Activated T-cell treated with anti-CD3 and anti-CD28 coated beads, Interleukin-2, amount 50 U/mL, for 72 hours (primary cell): ENCODE results near the gene NUMB. TPM values are rescaled to one million over a fixed set of nuclear protein-coding genes. Genes with fewer than 3 reads are reported as not detected.

ENCODE experiments used
- ATAC-seq, 2 donors: fragments of 150-1000 bp; cut with Tn5 transposase; replicated peaks in 1 of 2; 2 replicates each; pipeline ENCODE4 v1.10.0; 2021; ENCODE audit warnings: moderate library complexity in 2 of 2, mild to moderate bottlenecking in 1 of 2
- DNase-seq, 2 donors: peaks; one replicate each; pipeline ENCODE4 v3.0.0; 2021 to 2022; ENCODE audit warnings: mixed read lengths in 1 of 2
- H3K27ac Mint-ChIP-seq: one replicate; pipeline ENCODE4 v1.8.0; 2022; ENCODE audit warnings: mild to moderate bottlenecking, moderate library complexity, mixed read lengths
- H3K27me3 Mint-ChIP-seq: one replicate; pipeline ENCODE4 v1.8.0; 2022; ENCODE audit warnings: low read depth, mixed read lengths
- H3K36me3 Mint-ChIP-seq, 2 donors: one replicate each; pipeline ENCODE4 v1.8.0; 2022; ENCODE audit warnings: mixed read lengths in 2 of 2, mild to moderate bottlenecking in 1 of 2; ENCODE audit not compliant: insufficient read depth in 2 of 2
- H3K4me1 Mint-ChIP-seq: one replicate; pipeline ENCODE4 v1.8.0; 2022; ENCODE audit warnings: low read depth, mixed read lengths
- H3K4me3 Mint-ChIP-seq, 2 donors: one replicate each; pipeline ENCODE4 v1.8.0; 2022; ENCODE audit warnings: mild to moderate bottlenecking in 2 of 2, mixed read lengths in 2 of 2, moderate library complexity in 2 of 2
- H3K9me3 Mint-ChIP-seq, 2 donors: one replicate each; pipeline ENCODE4 v1.8.0; 2022; ENCODE audit warnings: mixed read lengths in 2 of 2
- total RNA-seq, 2 donors: library from RNA; stranded (reverse); gene quantifications; one replicate each; pipeline ENCODE4 v1.2.3, GENCODE V29; 2022

Gene NUMB
- total RNA-seq, 2 donors from 2014 or later: 63.4 to 66.3 TPM

GRCh38 chr14:73243748-73244147, 214.6 kb downstream of the NUMB start:
- Mint-ChIP-seq H3K27me3 (peaks cover 76% of the 10 kb centered on the region), H3K4me1 (peaks cover 46% of the 10 kb centered on the region), H3K27ac (no peak overlapping the region), H3K4me3 (no peak overlapping the region), H3K9me3 (no peaks in the 10 kb centered on the region), H3K36me3 (no peaks in the 10 kb centered on the region)
- DNase-seq: no peak
- ATAC-seq: no peak

- Mint-ChIP-seq H3K36me3 (no peaks in the 10 kb centered on the region), H3K4me1 (peaks cover 47% of the 10 kb centered on the region), H3K27ac (no peak overlapping the region), H3K9me3 (no peaks in the 10 kb centered on the region), H3K27me3 (peaks cover 80% of the 10 kb centered on the region), H3K4me3 (no peak overlapping the region)
- no peak for ATAC-seq
- DNase-seq: no peak
Observed at GRCh38 chr14:73243341-73243740, 215.0 kb downstream of the NUMB start.

- Mint-ChIP-seq H3K9me3 (no peaks in the 10 kb centered on the region), H3K27ac (no peak overlapping the region), H3K27me3 (peaks cover 78% of the 10 kb centered on the region), H3K4me3 (no peak overlapping the region), H3K4me1 (peaks cover 40% of the 10 kb centered on the region), H3K36me3 (no peaks in the 10 kb centered on the region)
- ATAC-seq (peak in 1 of 2 donors; percentile 8), DNase-seq (no peak)
Observed at GRCh38 chr14:73242357-73242901, 215.9 kb downstream of the NUMB start.

- Mint-ChIP-seq H3K27ac (no peak overlapping the region), H3K4me3 (no peak overlapping the region), H3K36me3 (peaks cover 0 to 4% of the 10 kb centered on the region in 2 donors), H3K27me3 (peaks cover 77% of the 10 kb centered on the region), H3K9me3 (no peaks in the 10 kb centered on the region), H3K4me1 (peaks cover 39% of the 10 kb centered on the region)
- no peak for DNase-seq
- no peak for ATAC-seq
Observed at GRCh38 chr14:73241481-73242165, 216.7 kb downstream of the NUMB start.

- ATAC-seq: no peak
- Mint-ChIP-seq H3K9me3 (no peaks in the 10 kb centered on the region), H3K27ac (no peak overlapping the region), H3K36me3 (peaks cover 0 to 4% of the 10 kb centered on the region in 2 donors), H3K27me3 (peaks cover 80% of the 10 kb centered on the region), H3K4me3 (no peak overlapping the region), H3K4me1 (peaks cover 41% of the 10 kb centered on the region)
- no peak for DNase-seq
Observed at GRCh38 chr14:73240816-73241480, 217.4 kb downstream of the NUMB start.

- H3K27ac Mint-ChIP-seq: no peak overlapping the region
- H3K9me3 Mint-ChIP-seq: no peaks in the 10 kb centered on the region
- H3K4me1 Mint-ChIP-seq: peaks cover 42% of the 10 kb centered on the region
- ATAC-seq (no peak), DNase-seq (no peak)
- H3K36me3 Mint-ChIP-seq: peaks cover 0 to 4% of the 10 kb centered on the region in 2 donors
- H3K4me3 Mint-ChIP-seq: no peak overlapping the region
- H3K27me3 Mint-ChIP-seq: peaks cover 88% of the 10 kb centered on the region
Observed at GRCh38 chr14:73239393-73240241, 218.7 kb downstream of the NUMB start.

GRCh38 chr14:73238941-73239340, 219.4 kb downstream of the NUMB start:
- ATAC-seq: no peak
- H3K4me3 Mint-ChIP-seq: no peak overlapping the region

GRCh38 chr14:73238424-73238852, 219.9 kb downstream of the NUMB start:
- Mint-ChIP-seq H3K27ac (no peak overlapping the region), H3K36me3 (peaks cover 0 to 4% of the 10 kb centered on the region in 2 donors), H3K4me1 (peaks cover 38% of the 10 kb centered on the region), H3K9me3 (no peaks in the 10 kb centered on the region), H3K4me3 (peak overlapping the region; percentile 67 to 71), H3K27me3 (peaks cover 88% of the 10 kb centered on the region)
- DNase-seq (no peak), ATAC-seq (peak; percentile 16 to 19)

More at GRCh38 chr14:73238941-73239340, 219.4 kb downstream of the NUMB start:
- Mint-ChIP-seq H3K9me3 (no peaks in the 10 kb centered on the region), H3K36me3 (peaks cover 0 to 4% of the 10 kb centered on the region in 2 donors), H3K27ac (no peak overlapping the region), H3K4me1 (peaks cover 42% of the 10 kb centered on the region), H3K27me3 (peaks cover 88% of the 10 kb centered on the region)
- no peak for DNase-seq

- Mint-ChIP-seq H3K9me3 (no peaks in the 10 kb centered on the region), H3K4me3 (peak overlapping the region; percentile 71 to 77), H3K36me3 (peaks cover 0 to 4% of the 10 kb centered on the region in 2 donors), H3K27ac (no peak overlapping the region), H3K27me3 (peaks cover 86% of the 10 kb centered on the region), H3K4me1 (peaks cover 33% of the 10 kb centered on the region)
- ATAC-seq (peak in 1 of 2 donors; percentile 32), DNase-seq (no peak)
Observed at GRCh38 chr14:73237786-73238423, 220.4 kb downstream of the NUMB start.

- H3K4me3 Mint-ChIP-seq: peak within 1 kb of the TSS; percentile 71 to 77
- no peak within 1 kb of the TSS for H3K27ac Mint-ChIP-seq
- peaks cover 0 to 4% of the 10 kb centered on the region in 2 donors for H3K36me3 Mint-ChIP-seq
- ATAC-seq (peak; percentile 50 to 59), DNase-seq (peak in 1 of 2 donors; percentile 26)
- peaks cover 28% of the 10 kb centered on the region for H3K4me1 Mint-ChIP-seq
- H3K9me3 Mint-ChIP-seq: no peaks in the 10 kb centered on the region
- H3K27me3 Mint-ChIP-seq: peaks cover 85% of the 10 kb centered on the region
Observed at GRCh38 chr14:73237219-73237785, 221.0 kb downstream of the NUMB start, which contains the start of gene PAPLN. TSS of gene PAPLN (plus strand) at chr14:73237506. CDS start at chr14:73239779, 2,273 bp downstream.

- ATAC-seq: no peak
- Mint-ChIP-seq H3K9me3 (no peaks in the 10 kb centered on the region), H3K4me1 (peaks cover 28% of the 10 kb centered on the region), H3K27me3 (peaks cover 83% of the 10 kb centered on the region), H3K4me3 (peak overlapping the region; percentile 61 to 77), H3K36me3 (peaks cover 0 to 4% of the 10 kb centered on the region in 2 donors), H3K27ac (no peak overlapping the region)
- no peak for DNase-seq
Observed at GRCh38 chr14:73236752-73237218, 221.6 kb downstream of the NUMB start.

- Mint-ChIP-seq H3K4me3 (peak overlapping the region; percentile 16 to 77), H3K4me1 (peaks cover 28% of the 10 kb centered on the region), H3K9me3 (no peaks in the 10 kb centered on the region), H3K27ac (no peak overlapping the region), H3K36me3 (peaks cover 0 to 4% of the 10 kb centered on the region in 2 donors), H3K27me3 (peaks cover 76% of the 10 kb centered on the region)
- DNase-seq (no peak), ATAC-seq (no peak)
Observed at GRCh38 chr14:73236157-73236556, 222.2 kb downstream of the NUMB start.
